Fibroblast of villous mesenchyme (primary cell): ENCODE data around the gene SGCA. TPM values are rescaled to one million over a fixed set of nuclear protein-coding genes. Genes with fewer than 3 reads are reported as not detected.

Experiments
- DNase-seq: peaks from one replicate; pipeline ENCODE4 v3.0.0-alpha.2; 2010; ENCODE audit warnings: low read depth
- H3K4me3 ChIP-seq: 2 replicates; pipeline ENCODE4 v1.5.1; 2011; ENCODE audit warnings: low read depth, mild to moderate bottlenecking, low read length
- total RNA-seq: library from RNA; depleted of rRNA; stranded (reverse); fragments of >200 nt; gene quantifications from 2 replicates; pipeline ENCODE4 v1.2.3, GENCODE V29; 2012
- TF ChIP-seq, protein P1 (sequence below): IDR thresholded peaks from 2 replicates; pipeline ENCODE4 v1.5.1; 2012; ENCODE audit warnings: low read depth, mild to moderate bottlenecking, low read length; ENCODE audit not compliant: insufficient read depth

Gene SGCA
- total RNA-seq, 1 donor, result not detected

GRCh38 chr17:50209133-50209471 lies 43.3 kb downstream of the SGCA start:
- H3K4me3 ChIP-seq, result no peak overlapping the region
- TF ChIP-seq, protein P1, sequence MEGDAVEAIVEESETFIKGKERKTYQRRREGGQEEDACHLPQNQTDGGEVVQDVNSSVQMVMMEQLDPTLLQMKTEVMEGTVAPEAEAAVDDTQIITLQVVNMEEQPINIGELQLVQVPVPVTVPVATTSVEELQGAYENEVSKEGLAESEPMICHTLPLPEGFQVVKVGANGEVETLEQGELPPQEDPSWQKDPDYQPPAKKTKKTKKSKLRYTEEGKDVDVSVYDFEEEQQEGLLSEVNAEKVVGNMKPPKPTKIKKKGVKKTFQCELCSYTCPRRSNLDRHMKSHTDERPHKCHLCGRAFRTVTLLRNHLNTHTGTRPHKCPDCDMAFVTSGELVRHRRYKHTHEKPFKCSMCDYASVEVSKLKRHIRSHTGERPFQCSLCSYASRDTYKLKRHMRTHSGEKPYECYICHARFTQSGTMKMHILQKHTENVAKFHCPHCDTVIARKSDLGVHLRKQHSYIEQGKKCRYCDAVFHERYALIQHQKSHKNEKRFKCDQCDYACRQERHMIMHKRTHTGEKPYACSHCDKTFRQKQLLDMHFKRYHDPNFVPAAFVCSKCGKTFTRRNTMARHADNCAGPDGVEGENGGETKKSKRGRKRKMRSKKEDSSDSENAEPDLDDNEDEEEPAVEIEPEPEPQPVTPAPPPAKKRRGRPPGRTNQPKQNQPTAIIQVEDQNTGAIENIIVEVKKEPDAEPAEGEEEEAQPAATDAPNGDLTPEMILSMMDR, result no peak
- DNase-seq, result no peak

GRCh38 chr17:50209472-50210239 lies 43.9 kb downstream of the SGCA start:
- peak; percentile 100 for DNase-seq
- TF ChIP-seq, protein P1, result no peak
- H3K4me3 ChIP-seq, result peak overlapping the region; percentile 48

GRCh38 chr17:50210240-50211225 lies 44.7 kb downstream of the SGCA start:
- DNase-seq, result peak; percentile 100
- peak overlapping the region; percentile 48 for H3K4me3 ChIP-seq
- TF ChIP-seq, protein P1, result no peak

GRCh38 chr17:50211249-50212120 lies 45.7 kb downstream of the SGCA start:
- peak; percentile 75 for DNase-seq
- TF ChIP-seq, protein P1, result no peak
- H3K4me3 ChIP-seq, result peak overlapping the region; percentile 34

DNA sequence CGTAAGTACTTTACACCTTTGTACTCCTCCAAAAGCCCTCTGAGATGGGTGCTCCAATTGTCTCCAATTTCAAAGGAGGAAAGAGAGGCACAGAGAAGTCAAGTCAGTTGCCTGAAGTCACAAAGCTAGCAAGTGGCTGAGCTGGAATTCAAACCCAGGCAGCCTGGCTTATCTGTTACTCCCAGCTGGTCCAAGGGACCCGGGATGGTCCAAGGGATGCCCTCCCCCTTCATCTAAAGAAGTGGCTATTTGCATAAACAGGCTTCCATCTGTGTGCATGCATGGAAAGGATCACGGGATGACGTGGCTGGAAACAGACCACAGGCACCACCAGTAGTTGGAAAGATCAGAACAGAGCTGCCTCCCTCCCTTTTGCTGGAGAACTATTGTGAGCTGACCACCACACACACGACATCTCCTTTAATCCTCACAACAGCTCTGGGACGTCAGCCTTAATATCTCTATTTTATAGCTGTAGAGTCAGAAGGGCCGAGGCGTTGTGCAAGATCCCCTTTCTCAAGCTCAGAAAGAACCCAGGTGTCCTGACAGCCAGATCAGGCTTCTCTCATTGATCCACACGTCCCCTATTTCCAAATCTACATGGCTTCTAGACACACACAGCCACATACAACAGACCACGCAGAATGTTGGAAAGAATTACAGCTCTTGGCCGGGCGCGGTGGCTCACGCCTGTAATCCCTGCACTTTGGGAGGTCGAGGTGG lies 46.5 kb downstream of the SGCA start:
- H3K4me3 ChIP-seq, result peak overlapping the region; percentile 34
- TF ChIP-seq, protein P1, result no peak
- DNase-seq, result peak; percentile 99
